ENCODE results near the gene CDHR3. TPM values are rescaled to one million over a fixed set of nuclear protein-coding genes. Genes with fewer than 3 reads are reported as not detected.

The CDHR3 gene
- polyA plus RNA-seq, 10 donors, result 7.8 to 24.3 (median 14.0) TPM

DNA sequence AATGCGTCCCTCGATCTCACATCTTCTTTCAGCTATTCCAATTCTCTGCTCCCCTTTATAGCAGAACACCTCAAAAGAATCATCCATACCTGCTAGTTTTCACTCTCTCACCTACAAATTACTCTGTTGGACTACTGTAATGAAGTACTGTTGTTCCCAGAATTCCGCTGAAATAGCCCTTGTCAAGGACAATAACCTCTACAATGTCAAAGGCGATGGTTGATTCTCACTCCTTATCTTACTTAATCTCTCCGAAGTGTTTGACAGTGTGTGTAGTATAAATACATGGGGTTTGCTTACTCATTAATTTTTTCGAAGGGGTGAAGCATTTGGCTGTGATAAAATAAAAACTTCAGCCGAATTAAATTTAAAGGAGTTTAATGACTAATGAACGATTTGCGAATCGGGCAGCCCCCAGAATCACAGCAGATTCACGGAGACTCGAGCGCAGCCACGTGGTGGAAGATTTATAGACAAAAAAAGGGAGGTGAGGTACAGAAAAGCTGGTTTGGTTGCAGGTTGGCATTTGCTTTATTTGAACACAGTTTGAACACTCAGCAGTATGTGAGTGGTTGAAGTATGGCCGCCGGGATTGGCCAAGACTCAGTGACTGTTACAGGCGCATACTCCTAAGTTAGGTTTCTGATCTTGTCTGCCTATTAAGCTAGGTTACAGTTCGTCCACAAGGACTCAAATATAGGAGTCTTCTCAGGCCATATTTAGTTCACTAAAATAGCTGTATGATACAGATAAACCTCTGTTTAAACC, 119.2 kb downstream of the CDHR3 start:
- DNase-seq, result no peak

Other genes starting within 250 kb of the CDHR3 start
- 1 to 10 TPM; 5.1 to 9.1 (median 6.0) TPM for gene ATXN7L1, start 86.7 kb upstream of the CDHR3 start, polyA plus RNA-seq (ENCODE audit: insufficient read length in 10 of 10)
- 10 to 100 TPM; 57.9 to 81.0 (median 70.5) TPM for gene SYPL1, start 149.0 kb downstream of the CDHR3 start, polyA plus RNA-seq (ENCODE audit: insufficient read length in 10 of 10)

Data from muscle of back (tissue), 11 donors.